GM12865 (cell line): ENCODE measurements around the gene ASIC3.

Experiments used
- DNase-seq: peaks from one replicate; pipeline ENCODE4 v3.0.0; 2010; ENCODE audit warnings: low read depth
- H3K4me3 ChIP-seq: 2 replicates; pipeline ENCODE4 v1.5.1; 2011; ENCODE audit warnings: mild to moderate bottlenecking, low read depth, low read length, control low read depth
- CTCF ChIP-seq: IDR thresholded peaks from 2 replicates; pipeline ENCODE4 v1.5.1; 2011; ENCODE audit warnings: low read length, control low read depth, low read depth, inconsistent platforms; ENCODE audit not compliant: insufficient read depth; ENCODE audit errors: missing control alignments

The ASIC3 gene

DNA sequence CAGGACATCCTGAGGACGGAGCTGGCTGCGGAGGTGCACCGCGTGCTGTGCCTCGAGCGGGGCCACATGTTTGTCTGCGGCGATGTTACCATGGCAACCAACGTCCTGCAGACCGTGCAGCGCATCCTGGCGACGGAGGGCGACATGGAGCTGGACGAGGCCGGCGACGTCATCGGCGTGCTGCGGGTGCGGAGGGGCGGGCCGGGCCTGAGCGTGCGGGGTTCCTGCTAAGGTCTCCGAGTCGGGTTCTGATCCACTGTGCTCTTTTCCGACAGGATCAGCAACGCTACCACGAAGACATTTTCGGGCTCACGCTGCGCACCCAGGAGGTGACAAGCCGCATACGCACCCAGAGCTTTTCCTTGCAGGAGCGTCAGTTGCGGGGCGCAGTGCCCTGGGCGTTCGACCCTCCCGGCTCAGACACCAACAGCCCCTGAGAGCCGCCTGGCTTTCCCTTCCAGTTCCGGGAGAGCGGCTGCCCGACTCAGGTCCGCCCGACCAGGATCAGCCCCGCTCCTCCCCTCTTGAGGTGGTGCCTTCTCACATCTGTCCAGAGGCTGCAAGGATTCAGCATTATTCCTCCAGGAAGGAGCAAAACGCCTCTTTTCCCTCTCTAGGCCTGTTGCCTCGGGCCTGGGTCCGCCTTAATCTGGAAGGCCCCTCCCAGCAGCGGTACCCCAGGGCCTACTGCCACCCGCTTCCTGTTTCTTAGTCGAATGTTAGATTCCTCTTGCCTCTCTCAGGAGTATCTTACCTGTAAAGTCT lies 34.4 kb upstream of the ASIC3 start:
- H3K4me3 ChIP-seq, result peak overlapping the region; percentile 12
- peak; percentile 84 for DNase-seq
- no peak for TF ChIP-seq CTCF

DNA sequence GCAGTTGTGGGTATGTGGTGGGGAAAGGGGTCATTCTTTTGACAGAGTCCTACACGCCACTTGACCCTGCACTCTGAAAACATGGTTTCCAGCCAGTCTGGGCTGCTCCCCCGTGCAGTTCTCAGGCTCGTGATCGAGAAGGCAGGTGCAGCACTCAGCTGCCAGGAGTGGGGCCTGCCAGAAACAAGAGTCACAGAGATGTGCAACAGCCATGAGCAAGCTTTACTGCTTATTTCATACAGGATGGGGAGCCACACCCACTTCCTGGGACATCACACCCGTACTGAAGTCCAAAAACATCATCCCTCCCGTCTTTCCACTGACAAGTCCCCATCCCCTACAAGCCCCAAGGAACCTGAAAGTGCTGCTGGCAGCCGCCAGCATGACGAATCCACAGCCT lies 33.4 kb upstream of the ASIC3 start:
- H3K4me3 ChIP-seq, result no peak overlapping the region
- no peak for TF ChIP-seq CTCF
- DNase-seq, result peak; percentile 26

DNA sequence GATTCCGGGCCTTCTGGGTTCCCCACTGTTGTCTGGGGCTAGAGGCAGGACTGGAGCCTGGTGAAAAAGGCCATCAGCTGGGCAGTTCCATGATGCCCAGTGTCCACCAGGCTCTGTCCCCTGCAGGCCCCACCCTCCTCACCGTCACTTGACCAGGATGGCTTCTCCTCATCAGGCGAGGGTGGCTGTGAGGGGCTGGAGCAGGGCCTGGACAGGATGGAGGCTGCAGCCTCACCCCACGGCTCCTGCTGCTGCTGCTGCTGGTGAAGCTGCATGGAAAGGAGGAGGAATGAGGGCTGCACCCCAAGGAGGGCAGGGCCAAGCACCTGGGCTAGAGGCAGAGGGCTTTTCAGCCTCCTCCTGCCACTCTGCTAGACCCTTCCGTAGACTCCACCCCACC lies 32.4 kb upstream of the ASIC3 start:
- DNase-seq, result no peak
- no peak overlapping the region for H3K4me3 ChIP-seq
- TF ChIP-seq CTCF, result no peak

DNA sequence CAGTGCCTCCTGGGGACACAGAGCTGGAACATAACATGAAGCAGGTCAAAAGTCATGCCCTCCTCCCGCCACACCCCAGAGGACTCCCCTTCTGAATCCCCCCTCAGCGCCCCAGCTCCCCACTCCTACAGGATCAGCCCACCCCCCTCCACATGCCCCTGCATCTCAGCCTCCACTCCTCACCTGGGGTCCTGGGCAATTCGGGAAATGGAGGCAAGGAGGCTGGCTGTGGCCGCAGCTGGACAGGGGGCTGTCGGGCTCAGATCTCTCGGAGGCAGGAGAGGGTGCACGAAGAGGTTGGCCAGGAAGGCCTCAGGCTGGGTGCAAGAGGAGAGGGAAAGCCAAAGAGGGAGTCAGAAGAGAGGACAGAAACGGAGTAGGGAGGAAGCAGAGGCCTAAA lies 31.8 kb upstream of the ASIC3 start:
- DNase-seq, result no peak
- H3K4me3 ChIP-seq, result no peak overlapping the region
- no peak for TF ChIP-seq CTCF

GRCh38 chr7:151016942-151017341 lies 31.4 kb upstream of the ASIC3 start:
- no peak for TF ChIP-seq CTCF
- H3K4me3 ChIP-seq, result no peak overlapping the region
- no peak for DNase-seq

- DNase-seq, result no peak
- no peak overlapping the region for H3K4me3 ChIP-seq
- TF ChIP-seq CTCF, result no peak
These were observed 30.9 kb upstream of the ASIC3 start for GRCh38 chr7:151017370-151017952.
